Measurements from ENCODE around the gene PKN2.
A peak's percentile ranks its signal among the peaks of the same experiment; 100 is the strongest.

The PKN2 gene

GRCh38 chr1:88735382-88735781 is 51.3 kb downstream of the PKN2 start:
- DNase-seq (ENCODE audit: low spot score), result no peak

GRCh38 chr1:88735909-88736308 is 51.8 kb downstream of the PKN2 start:
- no peak for DNase-seq (ENCODE audit: low spot score)

DNA sequence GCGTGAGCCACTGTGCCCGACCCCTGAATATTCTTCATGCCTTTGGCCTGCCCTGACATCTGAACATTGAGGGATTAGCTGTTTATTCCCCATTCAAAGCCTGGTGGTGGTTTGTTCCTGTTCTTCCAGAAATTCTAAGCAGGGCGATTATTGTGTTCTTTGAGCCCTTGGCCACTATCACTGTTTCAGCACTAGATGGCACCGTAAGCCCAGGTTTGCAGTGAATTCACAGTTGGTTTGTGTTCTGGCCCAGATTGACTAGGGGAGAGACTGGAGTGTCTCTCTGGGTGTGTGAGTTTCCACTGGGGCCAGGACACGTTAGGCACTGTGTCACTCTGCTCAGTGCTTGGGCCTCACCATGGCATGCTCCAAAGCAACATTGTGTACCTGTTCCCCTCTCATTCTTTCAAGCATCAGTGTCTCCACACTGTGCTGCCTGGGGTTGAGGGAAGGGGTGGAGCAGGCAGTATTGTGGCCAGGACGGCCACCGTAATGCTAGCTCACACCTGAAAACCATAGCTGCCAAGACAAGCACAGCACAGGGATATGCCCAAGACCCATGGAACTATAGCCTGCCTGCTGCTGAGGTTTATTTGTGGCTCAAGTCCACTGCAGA is 52.7 kb downstream of the PKN2 start:
- peak; percentile 65 for DNase-seq (ENCODE audit: low spot score)

DNA sequence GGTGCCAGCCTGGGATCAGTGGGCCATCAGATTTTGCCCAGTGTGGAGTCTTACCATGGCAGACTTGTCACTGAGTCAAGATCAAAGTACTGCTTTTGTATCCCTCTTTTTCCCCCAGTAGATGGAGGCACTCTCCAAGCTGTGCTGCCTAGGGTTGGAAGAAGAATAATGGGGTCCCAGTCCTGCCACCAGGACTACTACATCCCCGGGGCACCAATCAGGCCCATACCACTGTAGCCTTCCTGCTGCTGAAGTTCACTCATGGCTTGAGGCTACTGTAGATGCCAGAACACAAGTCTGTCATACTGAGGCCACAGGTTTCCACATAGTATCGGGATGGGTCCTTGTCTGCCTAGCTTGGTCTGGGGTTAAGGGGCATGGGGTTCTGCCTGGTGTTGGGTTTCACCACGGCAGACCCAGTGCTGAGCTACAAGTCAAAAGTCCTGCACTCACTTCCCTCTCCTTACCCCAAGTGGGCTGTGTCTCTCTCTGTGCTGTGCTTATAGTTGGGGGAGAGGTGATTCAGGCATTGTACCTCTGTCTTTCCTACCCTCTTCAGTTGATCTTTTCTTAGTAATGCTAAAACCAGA is 53.4 kb downstream of the PKN2 start:
- DNase-seq (ENCODE audit: low spot score), result no peak

DNA sequence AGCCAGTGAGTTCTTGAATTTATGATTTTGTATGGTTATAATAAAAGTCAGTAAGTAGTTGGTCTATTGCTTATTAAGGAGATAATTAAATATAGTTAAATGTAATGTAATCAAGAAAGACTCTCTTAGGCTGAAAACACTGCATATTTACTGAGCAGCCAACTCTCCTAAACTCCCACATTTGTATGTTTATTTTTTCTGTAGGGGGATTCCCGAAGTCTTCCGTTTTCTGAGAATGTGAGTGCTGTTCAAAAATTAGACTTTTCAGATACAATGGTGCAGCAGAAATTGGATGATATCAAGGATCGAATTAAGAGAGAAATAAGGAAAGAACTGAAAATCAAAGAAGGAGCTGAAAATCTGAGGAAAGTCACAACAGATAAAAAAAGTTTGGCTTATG is 56.7 kb downstream of the PKN2 start:
- no peak for DNase-seq (ENCODE audit: low spot score)

- peak; percentile 20 for DNase-seq (ENCODE audit: low spot score)
These were observed 57.3 kb downstream of the PKN2 start for GRCh38 chr1:88741413-88741812.

GRCh38 chr1:88742531-88742930 is 58.5 kb downstream of the PKN2 start:
- DNase-seq (ENCODE audit: low spot score), result no peak

DNA sequence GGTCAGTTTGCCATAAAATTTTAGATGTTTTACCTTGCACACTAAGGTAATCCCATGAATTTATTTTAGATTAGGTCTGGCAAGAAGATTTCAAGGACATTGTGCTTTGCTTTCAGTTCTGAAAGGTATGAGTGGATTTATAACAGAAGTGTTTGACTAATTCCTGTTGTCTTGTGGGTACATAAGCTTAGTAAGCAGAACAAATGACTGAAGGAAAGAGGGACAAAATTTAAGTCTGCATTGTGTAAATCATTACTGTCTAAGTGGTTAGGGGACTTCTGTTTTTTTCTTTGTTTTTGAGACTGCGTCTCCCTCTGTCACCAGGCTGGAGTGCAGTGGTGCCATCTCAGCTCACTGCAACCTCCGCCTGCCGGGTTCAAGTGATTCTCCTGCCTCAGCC is 60.1 kb downstream of the PKN2 start:
- DNase-seq (ENCODE audit: low spot score), result no peak

GRCh38 chr1:88746916-88747315 is 62.8 kb downstream of the PKN2 start:
- no peak for DNase-seq (ENCODE audit: low spot score)

DNA sequence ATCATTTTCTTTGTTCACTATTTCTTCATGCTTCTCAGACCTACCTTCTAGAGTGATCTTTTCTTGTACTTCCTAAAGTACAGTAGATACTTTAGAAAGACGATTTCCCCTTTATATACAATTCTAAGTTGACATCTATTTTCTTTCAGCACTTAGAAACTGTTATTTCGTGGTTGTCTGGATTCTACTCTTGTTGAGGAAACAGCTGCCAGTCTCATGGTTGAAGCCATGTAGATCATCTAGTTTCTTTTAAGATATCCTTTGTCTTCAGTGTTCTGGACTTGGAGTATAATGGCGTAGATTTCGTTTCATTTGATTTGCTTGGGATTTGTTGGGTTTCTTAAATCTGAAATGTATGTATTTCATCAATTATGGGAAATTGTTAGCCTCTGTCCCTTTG is 67.6 kb downstream of the PKN2 start:
- no peak for DNase-seq (ENCODE audit: low spot score)

DNA sequence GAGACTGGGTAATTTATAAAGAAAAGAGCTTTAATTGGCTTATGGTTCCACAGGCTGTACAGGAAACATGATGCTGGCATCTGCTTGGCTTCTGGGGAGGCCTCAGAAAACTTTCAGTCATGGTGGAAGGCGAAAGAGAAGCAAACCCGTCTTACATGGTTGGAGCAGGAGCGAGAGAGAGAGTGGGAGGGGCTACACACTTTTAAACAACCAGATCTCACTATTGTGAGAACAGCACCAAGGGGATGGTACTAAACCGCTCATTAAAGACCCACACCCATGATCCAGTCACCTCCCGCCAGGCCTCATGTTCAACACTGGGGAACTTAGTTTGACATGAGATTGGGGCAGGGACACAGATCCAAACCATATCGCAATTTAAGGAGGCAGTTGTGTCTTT is 69.4 kb downstream of the PKN2 start:
- no peak for DNase-seq (ENCODE audit: low spot score)

DNA sequence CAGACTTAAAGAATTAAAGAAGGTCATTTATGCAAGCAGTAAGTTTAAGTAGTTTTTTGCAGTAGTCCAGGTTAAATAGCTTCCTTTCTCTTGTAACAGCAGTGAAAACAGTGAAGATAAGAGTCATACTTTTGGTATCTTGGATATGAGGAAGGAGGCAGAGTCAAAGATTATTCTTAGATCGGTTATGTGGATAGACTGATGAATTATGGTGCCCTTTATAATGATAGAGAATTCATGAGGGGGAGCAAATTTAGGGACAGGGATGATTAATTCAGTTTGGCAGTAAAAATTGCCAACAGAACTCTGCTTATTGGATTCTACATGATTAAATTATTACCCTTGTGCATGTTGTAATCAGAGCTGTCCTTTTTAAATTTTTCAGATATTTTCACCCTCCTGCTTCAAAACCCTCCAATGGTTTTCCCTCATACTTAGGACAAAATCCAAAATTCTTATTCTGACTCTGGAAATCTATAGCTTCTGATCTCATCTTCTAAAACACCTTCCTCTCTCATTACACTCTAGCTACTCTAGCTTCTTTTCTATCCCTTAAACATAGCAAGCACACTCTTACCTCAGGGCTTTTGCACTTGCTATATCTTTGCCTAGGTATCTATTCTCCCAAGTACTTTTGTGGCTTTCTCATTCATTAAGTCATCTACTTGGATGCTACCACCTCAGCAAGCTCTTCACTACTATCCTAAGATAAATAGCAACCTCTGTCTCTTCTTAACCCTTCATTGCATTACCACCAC is 79.8 kb downstream of the PKN2 start:
- DNase-seq (ENCODE audit: low spot score), result peak; percentile 78

DNA sequence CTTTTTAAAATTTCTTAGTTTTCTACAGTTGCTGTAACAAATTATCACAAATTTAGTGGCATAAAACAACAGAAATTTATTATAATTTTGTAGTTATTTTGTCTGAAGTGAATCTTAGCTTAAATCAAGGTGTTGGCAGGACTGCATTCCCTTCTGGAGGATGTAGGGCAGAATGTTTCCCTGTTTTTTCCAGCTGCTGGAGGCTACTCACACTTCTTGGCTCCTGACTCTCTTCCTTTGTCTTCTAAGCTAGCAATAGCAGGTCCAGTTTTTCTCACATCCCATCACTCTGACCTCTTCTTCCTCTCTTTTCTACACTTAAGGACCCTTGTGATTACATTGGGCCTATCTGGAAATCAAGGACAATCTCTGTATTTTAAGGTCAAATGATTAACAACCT is 84.1 kb downstream of the PKN2 start:
- no peak for DNase-seq (ENCODE audit: low spot score)

DNA sequence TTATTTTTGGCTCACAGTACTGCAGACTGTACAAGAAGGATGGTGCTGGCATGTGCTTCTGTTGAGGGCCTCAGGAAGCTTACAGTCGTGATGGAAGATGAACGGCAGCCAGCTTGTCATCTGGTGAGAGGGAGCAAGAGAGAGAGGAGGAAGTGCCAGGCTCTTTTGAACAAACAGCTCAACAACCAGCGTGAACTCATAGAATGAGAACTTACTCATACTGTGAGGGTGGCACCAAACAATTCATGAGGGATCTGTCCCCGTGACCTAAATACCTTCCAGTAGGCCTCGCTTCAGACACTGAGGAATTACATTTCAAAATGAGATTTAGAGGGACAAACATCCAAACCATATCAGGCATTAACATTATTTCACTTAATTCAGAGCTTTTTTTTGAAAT is 84.7 kb downstream of the PKN2 start:
- DNase-seq (ENCODE audit: low spot score), result peak; percentile 70

- DNase-seq (ENCODE audit: low spot score), result peak; percentile 96
These were observed 89.6 kb downstream of the PKN2 start for GRCh38 chr1:88773540-88774150.

DNA sequence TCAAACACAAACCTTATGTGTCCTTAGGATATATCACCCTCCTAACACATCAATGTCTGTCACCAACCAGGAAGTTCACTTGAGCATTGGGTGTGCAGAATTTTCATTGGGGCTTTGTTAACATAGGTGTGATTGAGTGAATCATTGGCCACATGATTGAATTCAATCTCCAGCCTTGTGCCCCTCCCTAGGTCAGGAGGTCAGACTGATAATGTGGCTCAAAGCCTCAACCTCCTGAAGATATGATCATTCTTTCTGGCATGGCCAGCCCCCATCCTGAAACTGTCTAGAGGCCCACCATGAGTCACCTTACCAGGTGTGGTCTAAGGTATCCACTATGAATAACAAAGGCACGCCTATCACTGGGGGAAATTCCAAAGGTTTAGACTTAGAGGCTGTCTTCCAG is 90.1 kb downstream of the PKN2 start:
- peak; percentile 99 for DNase-seq (ENCODE audit: low spot score)

DNA sequence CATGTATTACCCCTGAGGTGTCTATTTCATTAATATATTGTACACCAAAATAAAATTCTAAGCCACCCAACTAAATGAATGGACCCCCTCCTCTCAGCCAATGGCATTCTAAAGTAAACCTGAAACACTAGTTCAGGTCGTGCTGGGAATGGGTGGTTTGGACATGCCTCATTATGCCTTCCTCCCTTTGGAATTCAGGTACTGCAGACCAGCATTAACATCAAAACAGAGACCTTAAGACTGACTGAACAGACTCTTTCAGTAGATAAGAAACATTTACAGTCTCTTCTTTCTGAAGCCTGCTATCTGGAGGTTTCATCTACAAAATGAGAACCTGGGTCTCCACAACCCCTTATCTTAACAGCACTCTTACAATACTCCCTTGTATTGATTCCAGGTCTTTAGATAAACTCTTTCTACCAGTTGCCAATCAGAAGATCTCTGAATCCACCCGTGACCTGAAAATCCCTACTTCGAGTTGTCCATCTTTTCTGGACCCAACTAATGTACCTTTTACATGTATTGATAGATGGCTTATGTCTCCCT is 93.6 kb downstream of the PKN2 start:
- no peak for DNase-seq (ENCODE audit: low spot score)

- no peak for DNase-seq (ENCODE audit: low spot score)
These were observed 95.8 kb downstream of the PKN2 start for GRCh38 chr1:88779880-88780279.

DNA sequence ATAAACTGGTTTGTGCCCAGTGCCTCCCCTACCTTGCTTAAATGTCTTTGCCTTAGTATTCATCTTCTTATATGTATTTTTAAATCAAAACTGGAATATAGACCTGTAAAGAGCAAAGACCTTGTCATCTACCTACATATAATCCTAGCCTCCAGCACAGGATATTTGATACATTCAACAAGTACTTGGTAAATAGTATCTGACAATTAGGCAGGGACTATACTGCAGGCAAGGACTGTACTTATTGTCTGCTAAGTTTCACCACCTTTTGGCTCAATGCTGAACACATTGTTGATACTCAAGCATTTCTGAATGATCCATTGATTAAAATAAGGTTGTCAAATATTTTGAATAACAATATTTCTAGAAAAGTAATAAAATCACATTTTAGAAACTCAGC is 96.4 kb downstream of the PKN2 start:
- no peak for DNase-seq (ENCODE audit: low spot score)

DNA sequence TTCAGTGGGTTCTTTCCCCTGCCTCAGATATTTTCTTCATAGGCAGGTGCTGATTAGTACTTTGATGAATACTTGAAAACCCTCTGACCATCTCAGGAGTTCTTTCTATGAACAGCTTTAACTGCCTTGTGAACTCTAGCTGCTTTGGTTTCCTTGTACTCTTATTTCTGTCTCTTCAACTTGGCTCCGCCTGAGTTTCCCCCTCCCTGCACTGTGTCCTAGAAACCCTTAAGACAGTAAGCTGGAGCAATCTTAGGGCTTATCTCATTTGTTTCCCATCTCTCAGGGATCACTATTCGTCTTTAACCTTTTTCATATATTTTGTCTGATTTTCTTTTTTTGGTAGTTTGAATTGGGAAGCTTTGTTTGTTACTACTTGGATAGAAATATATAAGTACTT is 99.1 kb downstream of the PKN2 start:
- no peak for DNase-seq (ENCODE audit: low spot score)

DNA sequence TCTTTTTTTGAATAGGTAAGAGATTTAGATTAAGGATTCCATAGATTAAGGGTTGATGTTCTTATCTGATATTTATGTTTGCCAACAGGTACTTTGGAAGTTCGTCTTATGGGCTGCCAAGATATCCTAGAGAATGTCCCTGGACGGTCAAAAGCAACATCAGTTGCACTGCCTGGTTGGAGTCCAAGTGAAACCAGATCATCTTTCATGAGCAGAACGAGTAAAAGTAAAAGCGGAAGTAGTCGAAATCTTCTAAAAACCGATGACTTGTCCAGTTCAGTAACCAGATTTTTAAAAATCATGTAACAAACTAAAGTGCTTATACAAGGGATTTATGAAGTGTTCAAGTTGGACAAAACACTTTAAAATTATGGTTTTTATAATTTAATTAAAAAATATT is 100.5 kb downstream of the PKN2 start:
- DNase-seq (ENCODE audit: low spot score), result no peak

- DNase-seq (ENCODE audit: low spot score), result no peak
These were observed 103.2 kb downstream of the PKN2 start for GRCh38 chr1:88787023-88787903.

Measured in kidney tubule cell (primary cell).